Adrenal gland (tissue), 12 donors: ENCODE measurements around the gene RNF144B. TPM values are rescaled to one million over a fixed set of nuclear protein-coding genes. Genes with fewer than 3 reads are reported as not detected.

Experiments
- DNase-seq, 7 donors: peaks; one replicate each; pipeline ENCODE4 v3.0.0-alpha.2; 2019 to 2020
- H3K27ac ChIP-seq, 5 donors: fragments of 200-600 bp; sonication (generic) in 4 of 5; 1 replicate in 3 of 5; 2 replicates in 2 of 5; pipeline versions ENCODE4 v1.5.1 to v1.8.0; 2016 to 2020; ENCODE audit warnings: mild to moderate bottlenecking in 1 of 5
- H3K27me3 ChIP-seq: fragments of 200-600 bp; 2 replicates; pipeline ENCODE4 v1.8.0; 2021
- H3K36me3 ChIP-seq, 2 donors: fragments of 200-600 bp; replicated peaks in 1 of 2; 1 replicate in 1 of 2; 2 replicates in 1 of 2; pipeline versions ENCODE4 v1.5.1 to v1.8.0; 2018 to 2022
- H3K4me1 ChIP-seq, 2 donors: fragments of 200-600 bp; replicated peaks in 1 of 2; 1 replicate in 1 of 2; 2 replicates in 1 of 2; pipeline versions ENCODE4 v1.5.1 to v1.8.0; 2018 to 2021
- H3K4me3 ChIP-seq, 4 donors: fragments of 200-600 bp; sonication (generic) in 3 of 4; one replicate each; pipeline ENCODE4 v1.5.1; 2016 to 2018
- H3K9me3 ChIP-seq, 3 donors: fragments of 200-600 bp; sonication (generic) in 1 of 3; replicated peaks in 1 of 3; 1 replicate in 2 of 3; 2 replicates in 1 of 3; pipeline versions ENCODE4 v1.5.1 to v1.8.0; 2016 to 2021
- POLR2A ChIP-seq, 2 donors: fragments of 450-650 bp; IDR thresholded peaks; one replicate each; pipeline ENCODE4 v1.6.1; 2017; ENCODE audit warnings: antibody characterized with exemption in 2 of 2, mild to moderate bottlenecking in 2 of 2, moderate library complexity in 1 of 2
- WGBS, 4 donors: extraction: QIAGEN DNeasy Blood & Tissue Kit in 2 of 4; methylation state at CpG; one replicate each; pipeline versions ENCODE4 v1.1.5 to v1.1.7; 2013 to 2017; 5-methylcytosine and 5-hydroxymethylcytosine counted together
- intact Hi-C, 2 donors: fragments of 100-400 bp; cut with DNase I; formaldehyde crosslinking; loops; one replicate each; pipeline versions ENCODE4 v1.14.1 to v1.15.0; 2022 to 2023
- polyA plus RNA-seq, 3 donors: library from polyadenylated mRNA; stranded (reverse); fragments of 200-250 nt in 2 of 3; fragments of 350-450 nt in 1 of 3; fragmentation: Illumina TruSeq in 1 of 3; extraction: RNeasy Lipid Tissue Mini Kit (QIAGEN cat#74804) in 1 of 3; gene quantifications; one replicate each; pipeline ENCODE4 v1.2.3, GENCODE V29; 2013 to 2014
- total RNA-seq, 9 donors: library from RNA; depleted of rRNA in 4 of 9; stranded (reverse); fragments of >200 nt in 4 of 9; fragments of 120-200 nt in 1 of 9; fragmentation: NEBNext Ultra II Directional in 1 of 9; extraction: Animal tissue kit (Norgen Biotek cat#: 25700) in 1 of 9; gene quantifications; one replicate each; pipeline versions ENCODE4 v1.1.0 to v1.2.4, GENCODE V29; 2013 to 2023
- TF ChIP-seq, protein P1 (sequence below), 6 experiments: fragments of 450-650 bp in 4 of 6; fragments of 200-600 bp in 2 of 6; sonication (generic) in 1 of 6; IDR thresholded peaks; 1 replicate in 5 of 6; 2 replicates in 1 of 6; pipeline versions ENCODE4 v1.5.1 to v1.8.0; 2016 to 2021; ENCODE audit warnings: antibody characterized with exemption in 6 of 6, mild to moderate bottlenecking in 2 of 6, moderate library complexity in 1 of 6
- donor health status: healthy with polysubstance abuse.
- donor health status: Bipolar disorder and iron deficiency.
- donor health status: DM: yes; HTN: yes; CAD: no.
- donor health status: DM: no; HTN: no; CAD: no.
- donor health status: DM: no; HTN: no; CAD: no.
- donor health status: DM: yes; HTN: yes; CAD: no.

Gene RNF144B
- total and polyA plus RNA-seq, 12 donors = 1.9 to 11.0 (median 7.4) TPM

DNA sequence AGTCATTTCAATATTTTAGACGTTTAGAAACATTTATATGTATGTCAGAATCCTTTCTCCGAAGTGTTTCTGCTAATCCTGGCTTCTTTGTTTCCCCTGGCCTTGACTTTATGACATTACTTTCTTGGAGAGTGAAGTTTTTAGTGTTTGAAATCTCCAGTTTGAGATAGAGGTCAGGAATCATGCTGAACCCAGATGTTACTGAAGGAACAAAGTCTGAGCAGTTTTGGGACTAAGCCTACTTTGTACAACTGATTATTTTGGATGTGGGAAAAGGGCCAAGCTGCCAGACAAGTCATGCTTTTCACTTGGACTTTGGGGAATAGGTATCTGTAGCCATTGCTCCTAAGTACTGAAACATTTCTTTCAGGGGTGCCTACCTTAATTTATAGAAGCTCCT lies 2.3 kb downstream of the RNF144B start:
- H3K27ac ChIP-seq = peak overlapping the region in 2 of 5 donors; percentile 2 to 14
- no peak for DNase-seq
- peaks cover 5% of the 10 kb centered on the region for H3K27me3 ChIP-seq
- peak overlapping the region in 1 of 4 donors; percentile 63 for H3K4me3 ChIP-seq
- intact Hi-C loops = no loop called here
- WGBS, 4 donors = 8 to 19% (median 17%) methylated on average over 2 of the region's 2 CpGs
- no peaks in the 10 kb centered on the region for H3K36me3 ChIP-seq
- peaks cover 0 to 20% of the 10 kb centered on the region in 2 donors for H3K4me1 ChIP-seq
- TF ChIP-seq, protein P1, sequence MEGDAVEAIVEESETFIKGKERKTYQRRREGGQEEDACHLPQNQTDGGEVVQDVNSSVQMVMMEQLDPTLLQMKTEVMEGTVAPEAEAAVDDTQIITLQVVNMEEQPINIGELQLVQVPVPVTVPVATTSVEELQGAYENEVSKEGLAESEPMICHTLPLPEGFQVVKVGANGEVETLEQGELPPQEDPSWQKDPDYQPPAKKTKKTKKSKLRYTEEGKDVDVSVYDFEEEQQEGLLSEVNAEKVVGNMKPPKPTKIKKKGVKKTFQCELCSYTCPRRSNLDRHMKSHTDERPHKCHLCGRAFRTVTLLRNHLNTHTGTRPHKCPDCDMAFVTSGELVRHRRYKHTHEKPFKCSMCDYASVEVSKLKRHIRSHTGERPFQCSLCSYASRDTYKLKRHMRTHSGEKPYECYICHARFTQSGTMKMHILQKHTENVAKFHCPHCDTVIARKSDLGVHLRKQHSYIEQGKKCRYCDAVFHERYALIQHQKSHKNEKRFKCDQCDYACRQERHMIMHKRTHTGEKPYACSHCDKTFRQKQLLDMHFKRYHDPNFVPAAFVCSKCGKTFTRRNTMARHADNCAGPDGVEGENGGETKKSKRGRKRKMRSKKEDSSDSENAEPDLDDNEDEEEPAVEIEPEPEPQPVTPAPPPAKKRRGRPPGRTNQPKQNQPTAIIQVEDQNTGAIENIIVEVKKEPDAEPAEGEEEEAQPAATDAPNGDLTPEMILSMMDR (IDR thresholded peaks at IDR 0.05) = no peak
- no peak for TF ChIP-seq POLR2A (IDR thresholded peaks at IDR 0.05)
- H3K9me3 ChIP-seq = no peaks in the 10 kb centered on the region

DNA sequence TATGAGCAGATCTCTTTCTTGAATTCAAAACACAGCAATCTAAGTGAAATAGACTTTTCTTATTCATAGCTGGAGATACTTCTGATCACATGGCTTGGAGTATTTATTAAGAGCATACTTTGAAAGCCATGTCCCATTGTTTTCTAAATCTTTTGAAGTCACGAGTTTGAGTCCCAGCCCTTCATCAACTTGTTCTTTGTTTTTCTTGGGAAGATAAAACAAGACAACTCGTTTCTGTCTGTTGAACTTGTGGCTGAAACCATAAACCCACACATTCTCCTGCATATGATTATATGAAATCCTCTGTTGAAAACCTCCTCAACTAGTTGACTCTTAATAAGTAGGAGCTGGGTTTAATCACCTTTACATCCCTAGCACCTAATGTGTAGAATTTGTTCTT lies 3.3 kb downstream of the RNF144B start:
- intact Hi-C loops = no loop called here
- Histone ChIP-seq H3K4me3 (peak overlapping the region in 1 of 4 donors; percentile 5), H3K27ac (no peak overlapping the region), H3K27me3 (peaks cover 5% of the 10 kb centered on the region), H3K4me1 (peaks cover 0 to 20% of the 10 kb centered on the region in 2 donors), H3K9me3 (no peaks in the 10 kb centered on the region), H3K36me3 (no peaks in the 10 kb centered on the region)
- TF ChIP-seq, protein P1 (IDR thresholded peaks at IDR 0.05) = no peak
- no peak for TF ChIP-seq POLR2A (IDR thresholded peaks at IDR 0.05)
- DNase-seq = no peak
- WGBS, 4 donors = 47 to 56% (median 52%) methylated on average over 2 of the region's 2 CpGs

DNA sequence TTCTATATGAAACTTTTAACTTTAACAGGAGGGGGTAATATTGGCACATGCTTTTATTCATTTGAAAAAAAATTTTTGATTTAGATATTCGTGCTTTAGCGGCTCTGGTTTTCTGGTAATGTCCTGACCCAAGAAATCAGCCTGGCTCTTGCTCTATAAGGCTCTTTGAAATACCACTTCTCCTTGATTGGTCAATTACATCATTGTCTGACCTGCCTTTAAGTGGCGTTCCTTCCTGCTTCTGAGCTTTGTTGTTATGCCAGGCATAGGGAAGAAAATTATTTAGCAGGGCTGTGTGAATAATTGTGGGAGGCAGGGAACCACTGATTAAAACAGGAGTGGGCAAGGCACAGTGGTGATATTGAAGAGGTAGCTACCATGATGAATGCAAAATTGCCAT lies 3.9 kb downstream of the RNF144B start:
- 68 to 80% (median 72%) methylated on average over 3 of the region's 3 CpGs for WGBS, 4 donors
- no peak overlapping the region for H3K27ac ChIP-seq
- DNase-seq = no peak
- H3K9me3 ChIP-seq = no peaks in the 10 kb centered on the region
- H3K4me1 ChIP-seq = peaks cover 0 to 20% of the 10 kb centered on the region in 2 donors
- intact Hi-C loops = no loop called here
- H3K4me3 ChIP-seq = no peak overlapping the region
- peaks cover 5% of the 10 kb centered on the region for H3K27me3 ChIP-seq
- H3K36me3 ChIP-seq = no peaks in the 10 kb centered on the region
- TF ChIP-seq, protein P1 (IDR thresholded peaks at IDR 0.05) = no peak
- TF ChIP-seq POLR2A (IDR thresholded peaks at IDR 0.05) = no peak

DNA sequence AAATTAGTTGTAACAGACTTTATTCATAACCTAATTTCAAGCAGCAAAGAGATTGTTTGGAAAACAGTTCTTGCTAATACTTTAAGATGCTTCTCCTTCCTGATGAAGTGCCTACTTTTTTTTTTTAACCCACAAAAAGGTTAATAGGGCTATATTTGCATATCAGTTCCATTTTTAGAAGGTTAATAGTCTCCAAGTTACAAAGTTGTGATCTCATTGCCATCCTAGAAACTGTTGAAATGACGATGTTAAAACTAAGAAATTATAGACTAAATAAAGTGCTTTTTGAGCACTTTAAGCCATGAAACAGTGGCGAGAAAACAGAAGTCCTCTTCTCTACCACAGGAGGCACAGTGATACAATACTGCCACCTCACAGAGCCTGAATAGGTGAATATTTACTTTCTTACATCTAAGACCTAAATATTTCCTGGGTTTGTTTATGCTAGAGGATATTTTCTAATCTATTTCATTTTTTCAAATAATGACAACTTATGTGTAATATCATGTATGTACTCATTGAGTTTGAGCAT lies 5.3 kb downstream of the RNF144B start:
- Histone ChIP-seq H3K36me3 (no peaks in the 10 kb centered on the region), H3K9me3 (no peaks in the 10 kb centered on the region), H3K4me1 (peaks cover 0 to 11% of the 10 kb centered on the region in 2 donors), H3K27me3 (peaks cover 5% of the 10 kb centered on the region), H3K27ac (no peak overlapping the region), H3K4me3 (no peak overlapping the region)
- DNase-seq = no peak
- intact Hi-C loops = no loop called here
- 64 to 79% (median 70%) methylated on average over 2 of the region's 2 CpGs for WGBS, 4 donors
- TF ChIP-seq, protein P1 (IDR thresholded peaks at IDR 0.05) = no peak
- TF ChIP-seq POLR2A (IDR thresholded peaks at IDR 0.05) = no peak
